ENCODE results near the gene TBCD.
A peak's percentile ranks its signal among the peaks of the same experiment; 100 is the strongest.

TBCD gene

GRCh38 chr17:82863383-82863940 lies 111.6 kb downstream of the TBCD start:
- no peak for TF ChIP-seq CTCF (IDR thresholded peaks at IDR 0.05; ENCODE audit: control extremely low read depth, extremely low read depth, low read depth, missing control alignments)

GRCh38 chr17:82863941-82864712 lies 112.3 kb downstream of the TBCD start:
- TF ChIP-seq CTCF (IDR thresholded peaks at IDR 0.05; ENCODE audit: control extremely low read depth, extremely low read depth, low read depth, missing control alignments), result no peak
- CTCF ChIA-PET, result interaction anchor here (1.1 to 1.9 kb wide), 10 partner anchors 7 to 83 kb away, joined by 3 to 11 read pairs (median 4); no protein-coding TSS in a partner anchor
- DNase-seq (ENCODE audit: extremely low spot score), result peak; percentile 87
- POLR2A ChIA-PET, result interaction anchor here (0.7 kb wide), 1 partner anchor 21 kb away, joined by 3 read pairs; no protein-coding TSS in a partner anchor

More at GRCh38 chr17:82863383-82863940, 111.6 kb downstream of the TBCD start:
- POLR2A ChIA-PET, result no interaction called here
- no peak for DNase-seq (ENCODE audit: extremely low spot score)
- CTCF ChIA-PET, result interaction anchor here (1.3 to 1.9 kb wide), 8 partner anchors 8 to 82 kb away, joined by 3 to 11 read pairs (median 4); no protein-coding TSS in a partner anchor

- POLR2A ChIA-PET, result interaction anchor here (0.7 kb wide), 1 partner anchor 21 kb away, joined by 3 read pairs; no protein-coding TSS in a partner anchor
- TF ChIP-seq CTCF (IDR thresholded peaks at IDR 0.05; ENCODE audit: control extremely low read depth, extremely low read depth, low read depth, missing control alignments), result peak; percentile 41
These were observed 112.9 kb downstream of the TBCD start for GRCh38 chr17:82864713-82865248.

GRCh38 chr17:82865274-82865673 lies 113.4 kb downstream of the TBCD start:
- no peak for DNase-seq (ENCODE audit: extremely low spot score)
- TF ChIP-seq CTCF (IDR thresholded peaks at IDR 0.05; ENCODE audit: control extremely low read depth, extremely low read depth, low read depth, missing control alignments), result no peak
- CTCF ChIA-PET, result interaction anchor here (1.1 to 1.5 kb wide), 3 partner anchors 10 to 84 kb away, joined by 3 to 5 read pairs (median 4); no protein-coding TSS in a partner anchor
- POLR2A ChIA-PET, result no interaction called here

More at GRCh38 chr17:82864713-82865248, 112.9 kb downstream of the TBCD start:
- CTCF ChIA-PET, result interaction anchor here (1.1 to 1.9 kb wide), 5 partner anchors 21 to 84 kb away, joined by 3 to 11 read pairs (median 4); no protein-coding TSS in a partner anchor
- DNase-seq (ENCODE audit: extremely low spot score), result no peak

GRCh38 chr17:82865774-82866395 lies 114.0 kb downstream of the TBCD start:
- CTCF ChIA-PET, result interaction anchor here (1.1 to 1.5 kb wide), 2 partner anchors 9 to 85 kb away, joined by 3 to 5 read pairs; no protein-coding TSS in a partner anchor
- no peak for TF ChIP-seq CTCF (IDR thresholded peaks at IDR 0.05; ENCODE audit: control extremely low read depth, extremely low read depth, low read depth, missing control alignments)
- POLR2A ChIA-PET, result no interaction called here
- DNase-seq (ENCODE audit: extremely low spot score), result no peak
